Measurements from ENCODE around the gene SSX2IP.
"Not testable (repeated sequence)": the region's sequence is repeated elsewhere in the genome, so short reads cannot be mapped to it uniquely, and the experiment has no call there.

SSX2IP gene

GRCh38 chr1:84615790-84616189 lies 74.5 kb downstream of the SSX2IP start:
- no peak for TF ChIP-seq JUND (IDR thresholded peaks at IDR 0.05; ENCODE audit: low read depth)
- DNase-seq (ENCODE audit: low read depth in 1 of 2, low spot score in 1 of 2) = no peak
- in situ Hi-C loops (cut with HindIII; ENCODE audit: low pct_unique_long_range_greater_than_20kb, low sequenced_read_pairs) = no loop called here

GRCh38 chr1:84613887-84614286 lies 76.4 kb downstream of the SSX2IP start:
- in situ Hi-C loops (cut with HindIII; ENCODE audit: low pct_unique_long_range_greater_than_20kb, low sequenced_read_pairs) = no loop called here
- DNase-seq (ENCODE audit: low read depth in 1 of 2, low spot score in 1 of 2) = no peak
- no peak for TF ChIP-seq JUND (IDR thresholded peaks at IDR 0.05; ENCODE audit: low read depth)

DNA sequence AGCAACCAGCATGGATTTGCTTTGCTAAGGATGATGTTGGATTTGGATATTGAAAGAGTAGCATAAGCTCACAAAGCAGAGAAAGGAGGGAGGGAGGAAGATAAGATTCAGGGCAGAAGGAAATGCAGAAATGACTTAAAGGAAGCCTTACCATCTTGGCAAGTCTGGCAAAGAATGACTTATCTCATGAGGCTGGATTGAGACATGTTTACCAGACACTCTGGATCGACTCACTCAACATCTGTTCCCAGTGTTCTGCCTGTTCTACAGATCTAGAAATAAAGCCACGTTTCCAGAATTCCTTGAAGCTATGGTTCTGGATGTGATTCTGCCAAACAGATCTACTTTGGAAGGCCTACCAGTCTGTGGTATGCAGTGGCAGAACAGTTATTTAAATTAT lies 77.2 kb downstream of the SSX2IP start:
- in situ Hi-C loops (cut with HindIII; ENCODE audit: low pct_unique_long_range_greater_than_20kb, low sequenced_read_pairs) = no loop called here
- no peak for TF ChIP-seq JUND (IDR thresholded peaks at IDR 0.05; ENCODE audit: low read depth)
- DNase-seq (ENCODE audit: low read depth in 1 of 2, low spot score in 1 of 2) = no peak

DNA sequence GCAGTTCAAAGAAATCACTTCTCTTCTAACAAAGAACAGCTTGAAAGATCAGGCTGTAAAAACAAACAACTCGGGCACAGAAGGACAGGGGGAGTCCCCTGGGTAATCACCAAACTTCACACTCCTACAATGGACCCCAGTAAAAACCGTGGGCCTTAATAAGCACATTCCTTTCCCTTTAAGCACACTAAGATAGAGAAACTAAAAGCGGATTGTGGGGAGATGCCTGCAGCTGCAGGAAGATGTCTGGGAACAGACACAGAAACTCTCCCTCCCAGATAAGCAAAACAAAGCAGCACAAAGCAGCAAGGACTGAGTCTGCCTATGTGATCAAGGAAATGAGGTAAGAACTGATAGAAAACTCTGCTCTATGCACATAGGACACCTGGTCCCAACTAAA lies 78.5 kb downstream of the SSX2IP start:
- TF ChIP-seq JUND (IDR thresholded peaks at IDR 0.05; ENCODE audit: low read depth) = no peak
- DNase-seq (ENCODE audit: low read depth in 1 of 2, low spot score in 1 of 2) = no peak
- in situ Hi-C loops (cut with HindIII; ENCODE audit: low pct_unique_long_range_greater_than_20kb, low sequenced_read_pairs) = no loop called here

DNA sequence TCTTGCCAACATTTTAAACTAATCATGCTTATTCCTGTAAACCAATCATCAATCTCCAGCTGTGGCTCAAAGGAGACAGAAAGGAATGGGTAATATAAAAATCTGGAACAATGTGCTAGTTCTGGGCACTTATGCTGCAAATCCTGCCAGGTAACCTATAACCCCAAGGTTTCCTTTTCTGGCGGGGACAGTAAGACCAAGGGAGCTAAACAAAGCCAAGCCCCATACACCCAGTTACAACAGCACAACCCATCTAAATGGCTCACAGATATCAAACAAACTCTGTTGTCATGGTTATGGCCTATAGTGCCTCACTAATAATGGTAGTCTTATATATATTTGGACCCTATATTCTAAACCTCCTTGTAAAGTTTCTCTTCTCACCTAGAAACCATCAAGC lies 79.2 kb downstream of the SSX2IP start:
- TF ChIP-seq JUND (IDR thresholded peaks at IDR 0.05; ENCODE audit: low read depth) = no peak
- in situ Hi-C loops (cut with HindIII; ENCODE audit: low pct_unique_long_range_greater_than_20kb, low sequenced_read_pairs) = no loop called here
- DNase-seq (ENCODE audit: low read depth in 1 of 2, low spot score in 1 of 2) = no peak

- DNase-seq (ENCODE audit: low read depth in 1 of 2, low spot score in 1 of 2) = no peak
- in situ Hi-C loops (cut with HindIII; ENCODE audit: low pct_unique_long_range_greater_than_20kb, low sequenced_read_pairs) = no loop called here
- TF ChIP-seq JUND (IDR thresholded peaks at IDR 0.05; ENCODE audit: low read depth) = no peak
Observed at GRCh38 chr1:84606977-84607376, 83.3 kb downstream of the SSX2IP start.

DNA sequence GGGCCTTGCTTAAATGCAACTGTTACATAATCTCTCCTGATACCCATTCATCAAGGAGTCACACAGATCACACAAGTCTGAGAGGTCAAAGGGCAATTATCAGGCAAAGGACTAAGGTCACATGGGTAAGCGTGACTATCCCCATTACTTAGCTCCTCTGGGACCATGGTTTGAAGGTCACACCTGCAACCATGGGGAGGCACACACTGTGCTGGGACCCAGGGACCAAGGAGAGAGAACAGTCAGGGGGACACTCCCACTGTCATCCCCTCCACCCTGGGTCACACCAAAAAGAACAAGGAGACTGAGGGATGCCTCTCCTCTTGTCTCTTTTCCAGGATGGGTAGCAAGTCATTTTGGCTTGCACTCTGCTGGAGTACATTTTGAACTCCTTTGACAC lies 85.1 kb downstream of the SSX2IP start:
- no peak for TF ChIP-seq JUND (IDR thresholded peaks at IDR 0.05; ENCODE audit: low read depth)
- DNase-seq (ENCODE audit: low read depth in 1 of 2, low spot score in 1 of 2) = no peak
- in situ Hi-C loops (cut with HindIII; ENCODE audit: low pct_unique_long_range_greater_than_20kb, low sequenced_read_pairs) = no loop called here

- in situ Hi-C loops (cut with HindIII; ENCODE audit: low pct_unique_long_range_greater_than_20kb, low sequenced_read_pairs) = no loop called here
- peak in 1 of 2 experiments; percentile 78 for DNase-seq (ENCODE audit: low read depth in 1 of 2, low spot score in 1 of 2)
- TF ChIP-seq JUND (IDR thresholded peaks at IDR 0.05; ENCODE audit: low read depth) = no peak
Observed at GRCh38 chr1:84603941-84604830, 86.1 kb downstream of the SSX2IP start.

- no peak for TF ChIP-seq JUND (IDR thresholded peaks at IDR 0.05; ENCODE audit: low read depth)
- DNase-seq (ENCODE audit: low read depth in 1 of 2, low spot score in 1 of 2) = no peak
- in situ Hi-C loops (cut with HindIII; ENCODE audit: low pct_unique_long_range_greater_than_20kb, low sequenced_read_pairs) = no loop called here
Observed at GRCh38 chr1:84603223-84603622, 87.0 kb downstream of the SSX2IP start.

- in situ Hi-C loops (cut with HindIII; ENCODE audit: low pct_unique_long_range_greater_than_20kb, low sequenced_read_pairs) = no loop called here
- no peak for DNase-seq (ENCODE audit: low read depth in 1 of 2, low spot score in 1 of 2)
- no peak for TF ChIP-seq JUND (IDR thresholded peaks at IDR 0.05; ENCODE audit: low read depth)
Observed at GRCh38 chr1:84600796-84601195, 89.5 kb downstream of the SSX2IP start.

GRCh38 chr1:84598846-84599741 lies 91.2 kb downstream of the SSX2IP start:
- TF ChIP-seq JUND (IDR thresholded peaks at IDR 0.05; ENCODE audit: low read depth) = no peak
- in situ Hi-C loops (cut with HindIII; ENCODE audit: low pct_unique_long_range_greater_than_20kb, low sequenced_read_pairs) = no loop called here
- no peak for DNase-seq (ENCODE audit: low read depth in 1 of 2, low spot score in 1 of 2)

GRCh38 chr1:84598418-84598817 lies 91.8 kb downstream of the SSX2IP start:
- TF ChIP-seq JUND (IDR thresholded peaks at IDR 0.05; ENCODE audit: low read depth) = no peak
- in situ Hi-C loops (cut with HindIII; ENCODE audit: low pct_unique_long_range_greater_than_20kb, low sequenced_read_pairs) = no loop called here
- DNase-seq (ENCODE audit: low read depth in 1 of 2, low spot score in 1 of 2) = no peak

DNA sequence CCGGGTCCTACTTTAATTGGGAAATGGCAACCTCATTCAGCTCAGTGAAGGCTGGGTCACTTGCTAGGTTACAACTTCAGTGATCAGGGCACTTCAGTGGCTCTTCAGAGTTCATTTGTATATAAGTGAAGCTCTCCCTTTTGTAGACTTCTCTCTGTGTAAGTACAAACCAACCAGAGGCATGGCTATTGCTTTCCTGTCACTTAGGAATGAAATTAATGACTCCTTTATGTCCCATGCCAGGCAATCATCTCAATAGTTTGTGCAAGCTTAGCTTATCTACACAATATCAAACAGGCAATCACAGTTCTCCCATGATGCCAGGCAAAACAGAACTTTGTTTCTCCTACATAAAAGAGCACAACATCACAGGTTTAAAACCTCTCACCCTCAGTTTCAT lies 93.2 kb downstream of the SSX2IP start:
- no peak for DNase-seq (ENCODE audit: low read depth in 1 of 2, low spot score in 1 of 2)
- in situ Hi-C loops (cut with HindIII; ENCODE audit: low pct_unique_long_range_greater_than_20kb, low sequenced_read_pairs) = no loop called here
- no peak for TF ChIP-seq JUND (IDR thresholded peaks at IDR 0.05; ENCODE audit: low read depth)

DNA sequence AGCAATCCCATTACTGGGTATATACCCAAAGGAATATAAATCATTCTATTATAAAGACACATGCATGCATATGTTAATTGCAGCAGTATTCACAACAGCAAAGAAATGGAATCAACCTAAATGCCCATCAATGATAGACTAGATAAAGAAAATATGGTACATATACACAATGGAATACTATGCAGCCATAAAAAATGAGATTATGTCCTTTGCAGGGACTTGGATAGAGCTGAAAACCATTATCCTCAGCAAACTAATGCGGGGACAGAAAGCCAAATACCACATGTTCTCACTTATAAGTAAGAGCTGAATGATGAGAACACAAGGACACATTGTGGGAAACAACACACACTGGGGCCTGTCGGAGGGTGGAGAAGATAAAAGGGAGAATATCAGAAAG lies 95.3 kb downstream of the SSX2IP start:
- not testable (repeated sequence) for DNase-seq (ENCODE audit: low read depth in 1 of 2, low spot score in 1 of 2)

More for the DNA sequence above, 95.3 kb downstream of the SSX2IP start:
- in situ Hi-C loops (cut with HindIII; ENCODE audit: low pct_unique_long_range_greater_than_20kb, low sequenced_read_pairs) = not testable (repeated sequence)

Data from T47D (cell line).